GM12878 (cell line): ENCODE results near the gene SESTD1. TPM values are rescaled to one million over a fixed set of nuclear protein-coding genes. Genes with fewer than 3 reads are reported as not detected.
"Not testable (repeated sequence)": the region's sequence is repeated elsewhere in the genome, so short reads cannot be mapped to it uniquely, and the experiment has no call there.

Experiments
- ATAC-seq: fragments of 200-7000 bp; cut with Tn5 transposase; 3 replicates; pipeline ENCODE4 v1.9.1; 2020; ENCODE audit warnings: mild to moderate bottlenecking, moderate library complexity
- BruUV-seq: library from RNA; stranded (reverse); fragments of 400-500 nt; replicated peaks from 2 replicates; lab custom pipeline; 2021; lab: Mats Ljungman, UMichigan
- CTCF ChIA-PET: fragments of 300-600 bp; sonication (Branson Sonifier 250); formaldehyde crosslinking; extraction: SDS; loops from one replicate; lab custom pipeline; 2021; ENCODE audit warnings: inconsistent platforms; lab: Yijun Ruan, JAX
- POLR2A ChIA-PET: fragments of 350-600 bp; formaldehyde crosslinking; extraction: SDS; loops from one replicate; lab custom pipeline; 2021; ENCODE audit warnings: inconsistent platforms; lab: Charles Lee
- RAD21 ChIA-PET: fragments of 300-600 bp; sonication (Branson Sonifier 250); formaldehyde crosslinking; loops from one replicate; lab custom pipeline; 2023; ENCODE audit warnings: antibody characterized with exemption; ENCODE audit not compliant: unreplicated experiment; lab: Charles Lee
- SMC1A ChIA-PET: fragments of 300-600 bp; sonication (Branson Sonifier 250); formaldehyde crosslinking; loops from one replicate; lab custom pipeline; 2023; ENCODE audit not compliant: unreplicated experiment, uncharacterized antibody; lab: Charles Lee
- DNase-seq: peaks from one replicate; pipeline ENCODE4 v3.0.0-alpha.2; 2011; ENCODE audit warnings: low read depth, low spot score
- FAIRE-seq: peaks from 3 replicates; lab custom pipeline; 2011; peaks lifted over from hg19 to GRCh38; lab: Jason Lieb, UNC
- H2AFZ ChIP-seq: 2 replicates; pipeline ENCODE4 v1.6.0; 2011; ENCODE audit warnings: low read depth, low read length, control low read depth; ENCODE audit not compliant: control insufficient read depth
- H3K27ac ChIP-seq: 2 replicates; pipeline ENCODE4 v1.5.1; 2011; ENCODE audit warnings: control low read depth; ENCODE audit not compliant: control insufficient read depth, insufficient read depth
- H3K27me3 ChIP-seq, 2 experiments: replicated peaks in 1 of 2; 2 replicates each; pipeline versions ENCODE4 v1.6.0 to v1.6.1; 2011; ENCODE audit warnings: low read length in 1 of 2; ENCODE audit not compliant: control insufficient read depth in 2 of 2, insufficient read depth in 2 of 2
- H3K36me3 ChIP-seq, 2 experiments: 2 replicates each; pipeline ENCODE4 v1.5.1; 2011; ENCODE audit warnings: low read length in 1 of 2; ENCODE audit not compliant: control insufficient read depth in 2 of 2, insufficient read depth in 2 of 2
- H3K4me1 ChIP-seq: 2 replicates; pipeline ENCODE4 v1.6.1; 2011; ENCODE audit warnings: mild to moderate bottlenecking, low read length, moderate library complexity, mixed read lengths; ENCODE audit not compliant: control insufficient read depth, insufficient read depth
- H3K4me2 ChIP-seq: 2 replicates; pipeline ENCODE4 v1.6.0; 2011; ENCODE audit warnings: control low read depth; ENCODE audit not compliant: control insufficient read depth, insufficient read depth
- H3K4me3 ChIP-seq: fragments of 200-600 bp; sonication (generic); 2 replicates; pipeline ENCODE4 v1.5.1; 2016
- H3K79me2 ChIP-seq: 2 replicates; pipeline ENCODE4 v1.6.0; 2011; ENCODE audit warnings: low read length; ENCODE audit not compliant: control insufficient read depth, insufficient read depth
- H3K9ac ChIP-seq: 2 replicates; pipeline ENCODE4 v1.8.0; 2011; ENCODE audit warnings: low read length, control low read depth, mixed read lengths; ENCODE audit not compliant: control insufficient read depth, insufficient read depth
- H3K9me3 ChIP-seq: replicated peaks from 3 replicates; pipeline ENCODE4 v1.5.1; 2011; ENCODE audit warnings: mild to moderate bottlenecking, low read length; ENCODE audit not compliant: control insufficient read depth, insufficient read depth
- H4K20me1 ChIP-seq: 2 replicates; pipeline ENCODE4 v1.6.0; 2011; ENCODE audit not compliant: control insufficient read depth, insufficient read depth
- CBX5 ChIP-seq: sonication (generic); IDR thresholded peaks from 2 replicates; pipeline ENCODE4 v1.6.1; 2016; ENCODE audit warnings: low read depth, moderate library complexity, mild to moderate bottlenecking, inconsistent platforms
- IKZF1 ChIP-seq: fragments of 450-650 bp; conservative IDR thresholded peaks from 2 replicates; pipeline ENCODE4 v1.6.1; 2017; ENCODE audit warnings: antibody characterized with exemption, mild to moderate bottlenecking
- WGBS: methylation state at CpG from one replicate; pipeline ENCODE4 v1.1.6; 2016; ENCODE audit warnings: low lambda C conversion rate; ENCODE audit not compliant: insufficient replicate concordance, insufficient coverage; ENCODE audit errors: missing lambda C conversion rate; 5-methylcytosine and 5-hydroxymethylcytosine counted together
- in situ Hi-C: fragments of 300-500 bp; cut with MboI; formaldehyde crosslinking; loops from 9 replicates; pipeline ENCODE4 v1.14.3; 2018; ENCODE audit warnings: mixed read lengths
- intact Hi-C: fragments of 100-400 bp; cut with micrococcal nuclease; formaldehyde crosslinking; loops from one replicate; pipeline ENCODE4 v1.14.2; 2022; ENCODE audit not compliant: unreplicated experiment
- polyA plus RNA-seq, 11 experiments: library from polyadenylated mRNA; depleted of rRNA in 4 of 11; unstranded in 6 of 11; stranded (reverse) in 5 of 11; fragments of >200 nt; fragmentation: Nextera tagmentation in 4 of 11; fragmentation: Illumina TruSeq in 1 of 11; extraction: Ambion mirVana in 4 of 11; extraction: Trizol in 1 of 11; gene quantifications; 1 replicate in 1 of 11; 2 replicates in 10 of 11; pipeline versions ENCODE4 v1.2.1 to v1.2.3, GENCODE V29; 2011 to 2016; ENCODE audit warnings: inconsistent platforms in 2 of 11, missing spikeins in 2 of 11, low read depth in 1 of 11
- total RNA-seq, 4 experiments: library from RNA; depleted of rRNA in 3 of 4; stranded (reverse); fragments of >200 nt in 3 of 4; fragmentation: Illumina TruSeq in 1 of 4; extraction: Trizol in 1 of 4; gene quantifications; 2 replicates each; pipeline versions ENCODE4 v1.2.1 to v1.2.3, GENCODE V29; 2013 to 2021
- TF ChIP-seq, protein P1 (sequence below): fragments of 450-650 bp; IDR thresholded peaks from 2 replicates; pipeline ENCODE4 v1.6.1; 2017; ENCODE audit warnings: mild to moderate bottlenecking, moderate library complexity

Gene SESTD1
- total and polyA plus RNA-seq, 10 of the 15 experiments (the other 5 are each of a cell fraction or from before 2014, with no cell fraction given) = 4.4 to 22.7 (median 9.5) TPM

GRCh38 chr2:179218848-179219594, 45.6 kb downstream of the SESTD1 start (continued):
- TF ChIP-seq, protein P1, sequence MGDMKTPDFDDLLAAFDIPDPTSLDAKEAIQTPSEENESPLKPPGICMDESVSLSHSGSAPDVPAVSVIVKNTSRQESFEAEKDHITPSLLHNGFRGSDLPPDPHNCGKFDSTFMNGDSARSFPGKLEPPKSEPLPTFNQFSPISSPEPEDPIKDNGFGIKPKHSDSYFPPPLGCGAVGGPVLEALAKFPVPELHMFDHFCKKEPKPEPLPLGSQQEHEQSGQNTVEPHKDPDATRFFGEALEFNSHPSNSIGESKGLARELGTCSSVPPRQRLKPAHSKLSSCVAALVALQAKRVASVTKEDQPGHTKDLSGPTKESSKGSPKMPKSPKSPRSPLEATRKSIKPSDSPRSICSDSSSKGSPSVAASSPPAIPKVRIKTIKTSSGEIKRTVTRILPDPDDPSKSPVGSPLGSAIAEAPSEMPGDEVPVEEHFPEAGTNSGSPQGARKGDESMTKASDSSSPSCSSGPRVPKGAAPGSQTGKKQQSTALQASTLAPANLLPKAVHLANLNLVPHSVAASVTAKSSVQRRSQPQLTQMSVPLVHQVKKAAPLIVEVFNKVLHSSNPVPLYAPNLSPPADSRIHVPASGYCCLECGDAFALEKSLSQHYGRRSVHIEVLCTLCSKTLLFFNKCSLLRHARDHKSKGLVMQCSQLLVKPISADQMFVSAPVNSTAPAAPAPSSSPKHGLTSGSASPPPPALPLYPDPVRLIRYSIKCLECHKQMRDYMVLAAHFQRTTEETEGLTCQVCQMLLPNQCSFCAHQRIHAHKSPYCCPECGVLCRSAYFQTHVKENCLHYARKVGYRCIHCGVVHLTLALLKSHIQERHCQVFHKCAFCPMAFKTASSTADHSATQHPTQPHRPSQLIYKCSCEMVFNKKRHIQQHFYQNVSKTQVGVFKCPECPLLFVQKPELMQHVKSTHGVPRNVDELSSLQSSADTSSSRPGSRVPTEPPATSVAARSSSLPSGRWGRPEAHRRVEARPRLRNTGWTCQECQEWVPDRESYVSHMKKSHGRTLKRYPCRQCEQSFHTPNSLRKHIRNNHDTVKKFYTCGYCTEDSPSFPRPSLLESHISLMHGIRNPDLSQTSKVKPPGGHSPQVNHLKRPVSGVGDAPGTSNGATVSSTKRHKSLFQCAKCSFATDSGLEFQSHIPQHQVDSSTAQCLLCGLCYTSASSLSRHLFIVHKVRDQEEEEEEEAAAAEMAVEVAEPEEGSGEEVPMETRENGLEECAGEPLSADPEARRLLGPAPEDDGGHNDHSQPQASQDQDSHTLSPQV = 0 out of 2 replicates have a peak, but pooled peaks have one; percentile 27
- TF ChIP-seq IKZF1 = 0 out of 2 replicates have a peak, but pooled peaks have one; percentile 17
- TF ChIP-seq CBX5 = 0 out of 2 replicates have a peak, but pooled peaks have one; percentile 45

DNA sequence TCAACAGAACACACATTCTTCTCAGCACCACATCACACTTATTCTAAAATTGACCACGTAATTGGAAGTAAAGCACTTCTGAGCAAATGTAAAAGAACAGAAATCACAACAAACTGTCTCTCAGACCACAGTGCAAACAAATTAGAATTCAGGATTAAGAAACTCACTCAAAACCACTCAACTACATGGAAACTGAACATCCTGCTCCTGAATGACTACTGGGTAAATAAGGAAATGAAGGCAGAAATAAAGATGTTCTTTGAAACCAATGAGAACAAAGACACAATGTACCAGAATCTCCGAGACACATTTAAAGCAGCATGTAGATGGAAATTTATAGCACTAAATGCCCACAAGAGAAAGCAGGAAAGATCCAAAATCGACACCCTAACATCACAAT, 50.0 kb downstream of the SESTD1 start:
- DNase-seq, H3K9me3 ChIP-seq, H3K79me2 ChIP-seq, ATAC-seq, H4K20me1 ChIP-seq, POLR2A ChIA-PET, H3K4me3 ChIP-seq, H3K9ac ChIP-seq, BruUV-seq, CTCF ChIA-PET, RAD21 ChIA-PET, SMC1A ChIA-PET, H3K36me3 ChIP-seq, H2AFZ ChIP-seq, H3K27me3 ChIP-seq, FAIRE-seq, H3K4me1 ChIP-seq, H3K27ac ChIP-seq, H3K4me2 ChIP-seq: not testable (repeated sequence)
- 86% methylated on average over 2 of the region's 3 CpGs for WGBS
- in situ Hi-C loops = loop anchor here (25.0 kb wide), 1 partner anchor 548 kb away; no protein-coding TSS in a partner anchor
- intact Hi-C loops = loop anchor here (5.0 kb wide), 1 partner anchor 538 kb away; no protein-coding TSS in a partner anchor
